GM12865 (cell line): Measurements from ENCODE around the gene AARSD1.

ENCODE experiments used
- DNase-seq: peaks from one replicate; pipeline ENCODE4 v3.0.0; 2010; ENCODE audit warnings: low read depth
- H3K4me3 ChIP-seq: 2 replicates; pipeline ENCODE4 v1.5.1; 2011; ENCODE audit warnings: mild to moderate bottlenecking, low read depth, low read length, control low read depth
- TF ChIP-seq, protein P1 (sequence below): IDR thresholded peaks from 2 replicates; pipeline ENCODE4 v1.5.1; 2011; ENCODE audit warnings: low read length, control low read depth, low read depth, inconsistent platforms; ENCODE audit not compliant: insufficient read depth; ENCODE audit errors: missing control alignments

AARSD1 gene

DNA sequence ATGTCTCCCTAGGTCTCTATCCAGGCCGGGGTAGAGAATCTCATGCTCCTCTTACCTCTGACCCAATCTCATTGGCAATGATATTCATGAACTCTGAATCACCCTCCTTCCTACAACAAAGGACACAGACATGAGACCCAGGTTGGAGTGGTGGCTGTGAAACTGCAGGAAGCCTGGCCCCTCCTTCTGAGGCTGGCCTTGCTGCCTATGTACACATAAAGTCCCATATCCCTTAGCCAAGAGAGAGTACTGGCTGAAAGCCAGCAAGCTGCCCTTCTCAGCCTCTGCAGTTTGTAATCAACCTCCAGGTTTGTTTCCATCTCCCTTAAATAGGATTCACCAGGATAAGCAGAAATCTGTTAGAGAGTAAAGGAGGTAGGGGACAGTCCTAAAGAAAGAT, 10.6 kb downstream of the AARSD1 start:
- TF ChIP-seq, protein P1, sequence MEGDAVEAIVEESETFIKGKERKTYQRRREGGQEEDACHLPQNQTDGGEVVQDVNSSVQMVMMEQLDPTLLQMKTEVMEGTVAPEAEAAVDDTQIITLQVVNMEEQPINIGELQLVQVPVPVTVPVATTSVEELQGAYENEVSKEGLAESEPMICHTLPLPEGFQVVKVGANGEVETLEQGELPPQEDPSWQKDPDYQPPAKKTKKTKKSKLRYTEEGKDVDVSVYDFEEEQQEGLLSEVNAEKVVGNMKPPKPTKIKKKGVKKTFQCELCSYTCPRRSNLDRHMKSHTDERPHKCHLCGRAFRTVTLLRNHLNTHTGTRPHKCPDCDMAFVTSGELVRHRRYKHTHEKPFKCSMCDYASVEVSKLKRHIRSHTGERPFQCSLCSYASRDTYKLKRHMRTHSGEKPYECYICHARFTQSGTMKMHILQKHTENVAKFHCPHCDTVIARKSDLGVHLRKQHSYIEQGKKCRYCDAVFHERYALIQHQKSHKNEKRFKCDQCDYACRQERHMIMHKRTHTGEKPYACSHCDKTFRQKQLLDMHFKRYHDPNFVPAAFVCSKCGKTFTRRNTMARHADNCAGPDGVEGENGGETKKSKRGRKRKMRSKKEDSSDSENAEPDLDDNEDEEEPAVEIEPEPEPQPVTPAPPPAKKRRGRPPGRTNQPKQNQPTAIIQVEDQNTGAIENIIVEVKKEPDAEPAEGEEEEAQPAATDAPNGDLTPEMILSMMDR, result no peak
- DNase-seq, result no peak
- no peak overlapping the region for H3K4me3 ChIP-seq

DNA sequence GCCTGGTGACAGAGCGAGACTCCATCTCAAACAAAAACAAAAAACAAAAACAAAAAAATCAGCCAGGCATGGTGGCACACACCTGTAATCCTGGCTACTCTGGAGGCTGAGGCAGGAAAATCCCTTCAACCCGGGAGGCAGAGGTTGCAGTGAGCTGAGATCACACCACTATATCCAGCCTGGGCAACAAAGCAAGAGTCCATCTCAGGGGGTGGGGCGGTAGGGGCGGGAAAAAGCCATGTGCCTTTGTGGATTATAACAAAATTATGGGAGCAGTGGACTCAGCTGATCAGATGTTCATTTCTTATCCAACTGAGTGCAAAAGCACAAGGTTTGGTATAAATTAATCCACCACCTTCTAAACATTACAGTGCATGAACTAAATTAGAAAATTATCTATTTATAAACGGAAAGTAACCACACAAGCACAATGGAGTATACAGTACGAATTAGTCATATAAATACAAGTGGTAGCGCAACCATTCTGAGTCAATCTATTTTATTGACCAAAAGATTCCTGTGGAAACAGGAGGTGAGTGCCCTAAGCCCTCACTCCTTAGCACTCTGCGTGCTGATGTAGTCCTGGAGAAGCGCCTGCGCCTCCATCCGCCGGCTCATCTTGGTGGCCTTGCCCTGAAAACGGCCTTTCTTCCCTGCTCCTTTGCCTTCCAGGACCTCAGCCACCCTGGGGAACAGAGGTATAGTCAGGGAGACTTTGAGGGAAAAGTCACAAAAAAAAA, 14.0 kb downstream of the AARSD1 start:
- TF ChIP-seq, protein P1, result no peak
- no peak overlapping the region for H3K4me3 ChIP-seq
- no peak for DNase-seq

DNA sequence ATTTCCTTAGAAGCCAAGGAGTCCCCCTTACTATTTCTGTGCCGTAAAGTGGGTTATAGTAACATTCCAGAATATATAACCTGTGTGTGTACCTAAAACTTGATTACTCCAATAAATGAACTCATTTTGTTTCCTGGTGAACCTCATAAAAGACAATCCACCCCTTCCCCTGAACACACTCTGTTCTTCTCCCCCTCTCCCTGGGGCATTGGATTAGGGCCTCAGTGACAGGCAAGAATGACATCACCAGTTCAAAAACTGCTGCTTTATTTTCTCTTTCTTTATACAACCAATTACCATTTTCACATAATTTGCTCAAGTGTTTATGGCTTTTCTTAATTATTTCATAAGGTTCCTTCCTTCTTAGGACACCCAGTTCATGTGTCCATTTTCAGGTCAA, 17.4 kb downstream of the AARSD1 start:
- TF ChIP-seq, protein P1, result no peak
- H3K4me3 ChIP-seq, result no peak overlapping the region
- no peak for DNase-seq

DNA sequence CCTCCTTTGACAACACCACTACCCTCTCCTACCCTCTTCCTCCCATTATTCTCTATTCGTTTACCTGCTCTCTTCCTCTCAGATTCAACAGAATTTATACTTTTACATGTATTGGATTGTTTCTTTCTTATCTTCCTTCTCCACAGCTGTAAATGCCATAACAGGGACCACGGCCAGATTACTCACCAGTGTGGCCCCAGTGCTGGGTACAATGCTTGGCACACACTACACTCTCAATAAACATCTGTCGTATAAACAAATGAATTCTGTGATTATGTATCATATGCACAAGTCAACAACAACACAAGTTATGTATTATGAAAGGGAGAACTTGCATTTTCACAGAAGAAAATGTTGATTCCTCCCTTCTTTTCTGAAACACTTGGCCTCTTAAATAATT, 20.0 kb downstream of the AARSD1 start:
- TF ChIP-seq, protein P1, result no peak
- DNase-seq, result no peak
- H3K4me3 ChIP-seq, result no peak overlapping the region

DNA sequence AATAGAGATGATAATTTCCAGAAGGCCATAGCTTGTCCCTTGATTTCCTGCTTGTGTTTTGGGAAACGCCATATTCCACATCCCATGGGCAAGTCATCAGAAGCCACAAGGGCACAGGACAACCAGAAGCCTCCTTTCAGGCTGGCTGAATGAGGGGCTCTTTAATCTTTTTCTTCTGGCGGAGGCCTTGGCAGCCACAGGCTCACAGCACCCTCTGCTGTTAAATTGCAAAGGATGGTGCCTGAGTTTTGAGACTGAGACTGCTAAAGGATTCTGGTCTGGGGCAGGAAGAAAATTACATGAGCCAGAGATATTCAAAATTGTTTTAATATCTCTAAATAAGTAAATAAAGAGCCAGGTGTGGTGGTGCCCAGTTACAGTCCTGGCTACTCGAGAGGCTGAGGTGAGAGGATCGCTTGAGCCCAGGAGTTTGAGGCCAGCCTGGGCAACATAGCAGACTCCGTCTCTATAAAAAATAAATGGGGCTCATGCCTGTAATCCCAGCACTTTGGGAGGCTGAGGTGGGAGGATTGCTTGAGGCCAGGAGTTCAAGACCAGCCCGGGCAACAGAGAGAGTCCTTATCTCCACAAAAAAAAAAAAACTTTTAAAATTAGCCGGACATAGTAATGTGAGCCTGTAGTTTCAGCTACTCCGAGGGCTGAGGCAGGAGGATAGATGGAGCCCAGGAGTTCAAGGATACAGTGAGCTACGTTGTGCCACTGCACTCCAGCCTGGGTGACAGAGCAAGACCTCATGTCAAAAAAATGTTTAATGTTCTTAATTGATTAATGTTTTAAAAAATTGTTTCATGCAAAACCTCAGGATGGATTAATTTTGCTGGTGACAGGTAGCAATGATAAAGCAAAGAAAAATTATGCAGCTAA, 26.3 kb downstream of the AARSD1 start:
- DNase-seq, result peak; percentile 64
- TF ChIP-seq, protein P1, result peak; percentile 58
- H3K4me3 ChIP-seq, result no peak overlapping the region

DNA sequence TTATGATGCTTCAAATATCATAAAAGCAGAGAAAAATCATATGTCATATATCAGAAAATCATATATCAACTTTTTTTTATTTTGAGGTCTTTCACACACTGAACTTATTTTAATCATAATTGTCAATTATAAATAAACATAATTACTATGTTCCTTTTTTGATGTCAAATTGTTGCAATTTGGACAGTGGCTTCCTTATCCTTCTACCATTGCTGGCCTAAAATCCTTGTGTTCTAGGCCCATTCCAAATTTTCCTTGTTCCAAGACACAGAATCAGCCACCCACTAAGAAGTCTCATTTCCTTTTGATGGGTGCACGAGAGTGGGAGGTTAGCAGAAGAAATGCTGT, 34.8 kb downstream of the AARSD1 start:
- DNase-seq, result no peak
- TF ChIP-seq, protein P1, result no peak
- H3K4me3 ChIP-seq, result no peak overlapping the region
